ENCODE data around the gene SLC41A3. TPM values are rescaled to one million over a fixed set of nuclear protein-coding genes. Genes with fewer than 3 reads are reported as not detected.
"Not testable (repeated sequence)": the region's sequence is repeated elsewhere in the genome, so short reads cannot be mapped to it uniquely, and the experiment has no call there.

Gene SLC41A3
- total RNA-seq, 1 donor from 2014 or later = 31.6 TPM

DNA sequence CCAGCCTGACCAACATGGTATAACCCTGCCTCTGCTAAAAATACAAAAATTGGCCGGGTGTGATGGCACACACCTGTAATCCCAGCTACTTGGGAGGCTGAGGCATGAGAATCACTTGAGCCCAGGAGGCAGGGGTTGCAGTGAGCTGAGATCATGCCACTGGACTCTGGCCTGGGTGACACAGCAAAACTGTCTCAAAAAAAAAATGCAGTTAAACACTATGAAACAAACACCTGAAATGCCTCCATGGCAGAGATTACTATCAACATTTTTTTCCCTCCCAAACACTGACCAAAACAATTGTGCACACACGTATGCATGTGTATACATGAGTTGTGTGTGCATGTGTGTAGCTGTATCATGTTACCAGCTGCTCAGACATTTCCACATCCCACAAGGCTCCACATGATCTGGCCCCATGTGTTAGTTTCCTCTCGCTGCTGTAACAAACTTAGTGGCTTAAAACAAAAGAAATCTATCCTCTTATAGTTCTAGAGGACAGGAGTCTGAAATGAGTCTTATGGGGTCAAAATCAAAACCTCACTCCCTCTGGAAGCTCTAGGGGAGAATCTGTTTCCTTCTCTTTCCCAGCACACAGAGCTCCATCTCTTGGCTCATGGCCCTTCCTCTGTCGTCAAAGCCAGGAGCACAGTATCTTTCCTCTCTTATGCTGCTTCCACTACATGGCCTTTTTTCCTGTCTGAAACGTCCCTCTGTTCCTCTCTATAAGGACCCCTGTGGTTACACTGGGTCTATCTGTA is 34.5 kb downstream of the SLC41A3 start:
- Mint-ChIP-seq H3K27ac (ENCODE audit: unreplicated experiment) (no peak overlapping the region), H3K27me3 (ENCODE audit: low read depth, unreplicated experiment) (no peaks in the 10 kb centered on the region), H3K4me1 (ENCODE audit: low read depth, unreplicated experiment) (peaks cover 2% of the 10 kb centered on the region), H3K36me3 (ENCODE audit: low read depth, unreplicated experiment) (peaks cover 5% of the 10 kb centered on the region), H3K9me3 (ENCODE audit: unreplicated experiment) (peaks cover 2% of the 10 kb centered on the region), H3K4me3 (ENCODE audit: unreplicated experiment) (no peak overlapping the region)
- FAIRE-seq = no peak
- H3K79me2 ChIP-seq (ENCODE audit: insufficient read depth, low read length) = no peaks in the 10 kb centered on the region
- DNase-seq (ENCODE audit: low read depth) = no peak
- no peak overlapping the region for H3K9ac ChIP-seq (ENCODE audit: low read length)
- H3K36me3 ChIP-seq (ENCODE audit: insufficient read depth, low read length) = no peaks in the 10 kb centered on the region
- H3K27ac ChIP-seq (ENCODE audit: low read depth, low read length) = no peak overlapping the region
- no peaks in the 10 kb centered on the region for H3K27me3 ChIP-seq (ENCODE audit: insufficient read depth, low read length)
- no peak for TF ChIP-seq EZH2 (IDR thresholded peaks at IDR 0.05; ENCODE audit: insufficient read depth, low read length)
- no peak for TF ChIP-seq CTCF (IDR thresholded peaks at IDR 0.05; ENCODE audit: insufficient read depth, low read depth, low read length)
- H3K4me3 ChIP-seq (ENCODE audit: insufficient read depth, low read depth, low read length) = no peak overlapping the region
- peaks cover 4% of the 10 kb centered on the region for H4K20me1 ChIP-seq (ENCODE audit: insufficient read depth, low read length)
- no peak overlapping the region for H2AFZ ChIP-seq (ENCODE audit: low read depth, low read length)
- H3K4me1 ChIP-seq (ENCODE audit: insufficient read depth, low read length) = no peaks in the 10 kb centered on the region
- no peak overlapping the region for H3K4me2 ChIP-seq (ENCODE audit: low read length)
- no peaks in the 10 kb centered on the region for H3K9me3 ChIP-seq (ENCODE audit: insufficient read depth, low read depth, low read length)

DNA sequence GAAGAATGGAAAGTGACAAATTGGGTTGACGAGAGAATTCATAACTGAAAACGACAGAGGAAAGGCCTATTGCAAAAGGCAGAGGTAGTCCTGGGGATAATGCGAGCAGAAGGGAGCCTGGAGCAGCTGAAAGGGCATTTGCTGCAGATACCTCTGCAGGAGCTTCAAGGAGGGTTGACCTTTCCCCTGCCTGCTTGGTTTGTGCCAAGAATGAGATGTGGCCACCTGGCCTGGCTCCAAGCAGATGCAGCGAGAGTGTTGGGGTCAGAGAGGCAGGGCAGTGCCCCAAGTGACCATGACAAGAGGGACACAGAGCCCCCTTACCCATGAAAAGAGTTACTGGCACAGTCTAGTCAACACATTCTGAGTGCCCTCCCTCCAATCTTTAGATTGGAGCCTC is 43.5 kb downstream of the SLC41A3 start:
- peaks cover 3% of the 10 kb centered on the region for H3K9me3 ChIP-seq (ENCODE audit: insufficient read depth, low read depth, low read length)
- H4K20me1 ChIP-seq (ENCODE audit: insufficient read depth, low read length) = peaks cover under 1% of the 10 kb centered on the region
- no peak overlapping the region for H3K4me3 ChIP-seq (ENCODE audit: insufficient read depth, low read depth, low read length)
- Mint-ChIP-seq H3K27ac (ENCODE audit: unreplicated experiment) (no peak overlapping the region), H3K9me3 (ENCODE audit: unreplicated experiment) (peaks cover 19% of the 10 kb centered on the region), H3K4me1 (ENCODE audit: low read depth, unreplicated experiment) (no peaks in the 10 kb centered on the region), H3K4me3 (ENCODE audit: unreplicated experiment) (no peak overlapping the region), H3K36me3 (ENCODE audit: low read depth, unreplicated experiment) (peaks cover 21% of the 10 kb centered on the region), H3K27me3 (ENCODE audit: low read depth, unreplicated experiment) (no peaks in the 10 kb centered on the region)
- H2AFZ ChIP-seq (ENCODE audit: low read depth, low read length) = no peak overlapping the region
- H3K36me3 ChIP-seq (ENCODE audit: insufficient read depth, low read length) = no peaks in the 10 kb centered on the region
- H3K4me2 ChIP-seq (ENCODE audit: low read length) = no peak overlapping the region
- DNase-seq (ENCODE audit: low read depth) (no peak), FAIRE-seq (no peak)
- H3K27ac ChIP-seq (ENCODE audit: low read depth, low read length) = no peak overlapping the region
- TF ChIP-seq EZH2 (IDR thresholded peaks at IDR 0.05; ENCODE audit: insufficient read depth, low read length) (no peak), CTCF (IDR thresholded peaks at IDR 0.05; ENCODE audit: insufficient read depth, low read depth, low read length) (no peak)
- H3K79me2 ChIP-seq (ENCODE audit: insufficient read depth, low read length) = no peaks in the 10 kb centered on the region
- no peaks in the 10 kb centered on the region for H3K27me3 ChIP-seq (ENCODE audit: insufficient read depth, low read length)
- H3K9ac ChIP-seq (ENCODE audit: low read length) = no peak overlapping the region
- no peaks in the 10 kb centered on the region for H3K4me1 ChIP-seq (ENCODE audit: insufficient read depth, low read length)

DNA sequence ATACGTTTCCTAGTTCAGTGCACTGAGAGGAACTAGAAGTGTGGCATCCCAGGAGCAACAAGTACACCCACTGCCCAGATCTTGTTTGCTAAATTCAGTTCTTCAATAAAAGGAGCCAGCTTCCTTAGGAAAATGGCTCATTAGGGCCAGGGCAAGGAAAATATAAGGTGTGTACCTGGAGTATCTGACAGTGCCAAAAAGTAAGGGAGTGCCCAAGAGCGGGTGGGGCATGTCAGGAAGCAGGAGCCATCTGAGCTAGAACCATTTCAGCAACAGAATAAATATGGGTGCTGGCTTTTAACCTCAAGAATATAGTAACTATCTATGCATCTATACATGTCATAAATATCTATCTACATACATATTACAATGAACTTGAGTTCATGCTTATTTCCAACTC is 44.1 kb downstream of the SLC41A3 start:
- Histone ChIP-seq H3K4me2 (ENCODE audit: low read length) (no peak overlapping the region), H4K20me1 (ENCODE audit: insufficient read depth, low read length) (peaks cover 5% of the 10 kb centered on the region), H3K27me3 (ENCODE audit: insufficient read depth, low read length) (no peaks in the 10 kb centered on the region), H3K79me2 (ENCODE audit: insufficient read depth, low read length) (no peaks in the 10 kb centered on the region), H3K27ac (ENCODE audit: low read depth, low read length) (no peak overlapping the region), H3K36me3 (ENCODE audit: insufficient read depth, low read length) (no peaks in the 10 kb centered on the region), H2AFZ (ENCODE audit: low read depth, low read length) (no peak overlapping the region), H3K9ac (ENCODE audit: low read length) (no peak overlapping the region), H3K4me1 (ENCODE audit: insufficient read depth, low read length) (no peaks in the 10 kb centered on the region), H3K4me3 (ENCODE audit: insufficient read depth, low read depth, low read length) (no peak overlapping the region), H3K9me3 (ENCODE audit: insufficient read depth, low read depth, low read length) (peaks cover 3% of the 10 kb centered on the region)
- H3K27ac Mint-ChIP-seq (ENCODE audit: unreplicated experiment) = no peak overlapping the region
- H3K36me3 Mint-ChIP-seq (ENCODE audit: low read depth, unreplicated experiment) = peaks cover 24% of the 10 kb centered on the region
- no peak for DNase-seq (ENCODE audit: low read depth)
- no peaks in the 10 kb centered on the region for H3K27me3 Mint-ChIP-seq (ENCODE audit: low read depth, unreplicated experiment)
- peaks cover 1% of the 10 kb centered on the region for H3K4me1 Mint-ChIP-seq (ENCODE audit: low read depth, unreplicated experiment)
- no peak for TF ChIP-seq EZH2 (IDR thresholded peaks at IDR 0.05; ENCODE audit: insufficient read depth, low read length)
- TF ChIP-seq CTCF (IDR thresholded peaks at IDR 0.05; ENCODE audit: insufficient read depth, low read depth, low read length) = no peak
- FAIRE-seq = no peak
- H3K9me3 Mint-ChIP-seq (ENCODE audit: unreplicated experiment) = peaks cover 19% of the 10 kb centered on the region
- H3K4me3 Mint-ChIP-seq (ENCODE audit: unreplicated experiment) = no peak overlapping the region

DNA sequence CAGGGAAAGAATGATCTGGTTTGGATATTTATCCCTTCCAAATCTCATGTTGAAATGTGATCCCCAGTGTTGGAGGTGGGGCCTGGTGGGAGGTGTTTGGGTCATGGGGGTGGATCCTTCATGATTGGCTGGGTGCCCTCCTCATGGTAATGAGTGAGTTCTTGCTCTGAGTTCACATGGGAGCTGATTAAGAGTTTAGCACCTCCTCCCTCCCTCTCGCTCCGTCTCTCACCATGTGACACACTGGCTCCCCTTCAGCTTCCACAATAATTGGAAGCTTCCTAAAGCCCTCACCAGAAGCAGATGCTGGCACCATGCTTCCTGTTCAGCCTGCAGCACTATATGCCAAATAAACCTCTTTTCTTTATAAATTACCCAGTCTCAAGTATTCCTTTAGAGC is 45.1 kb downstream of the SLC41A3 start:
- FAIRE-seq; H3K27me3 ChIP-seq (ENCODE audit: insufficient read depth, low read length); H3K27ac Mint-ChIP-seq (ENCODE audit: unreplicated experiment); H3K4me3 Mint-ChIP-seq (ENCODE audit: unreplicated experiment); H3K4me3 ChIP-seq (ENCODE audit: insufficient read depth, low read depth, low read length); H3K79me2 ChIP-seq (ENCODE audit: insufficient read depth, low read length); H3K4me1 ChIP-seq (ENCODE audit: insufficient read depth, low read length); H3K27me3 Mint-ChIP-seq (ENCODE audit: low read depth, unreplicated experiment); H3K36me3 ChIP-seq (ENCODE audit: insufficient read depth, low read length); H3K9me3 ChIP-seq (ENCODE audit: insufficient read depth, low read depth, low read length); H4K20me1 ChIP-seq (ENCODE audit: insufficient read depth, low read length); H3K27ac ChIP-seq (ENCODE audit: low read depth, low read length); H3K4me1 Mint-ChIP-seq (ENCODE audit: low read depth, unreplicated experiment); H3K9ac ChIP-seq (ENCODE audit: low read length); H2AFZ ChIP-seq (ENCODE audit: low read depth, low read length); DNase-seq (ENCODE audit: low read depth); H3K4me2 ChIP-seq (ENCODE audit: low read length): not testable (repeated sequence)
- Mint-ChIP-seq H3K36me3 (ENCODE audit: low read depth, unreplicated experiment) (peaks cover 25% of the 10 kb centered on the region), H3K9me3 (ENCODE audit: unreplicated experiment) (peaks cover 19% of the 10 kb centered on the region)
